Heart right ventricle (tissue), 16 donors: ENCODE data around the gene RAD51B. TPM values are rescaled to one million over a fixed set of nuclear protein-coding genes. Genes with fewer than 3 reads are reported as not detected.

Experiments used
- ATAC-seq, 8 donors: fragments of 200-7000 bp; cut with Tn5 transposase; one replicate each; pipeline ENCODE4 v1.9.1; 2020; ENCODE audit warnings: mild to moderate bottlenecking in 8 of 8, moderate library complexity in 8 of 8, moderate number of reproducible peaks in 1 of 8
- DNase-seq, 2 donors: peaks; one replicate each; pipeline ENCODE4 v3.0.0-alpha.2; 2020
- H3K27ac ChIP-seq, 10 donors: fragments of 200-600 bp; sonication (generic) in 2 of 10; one replicate each; pipeline versions ENCODE4 v1.5.0 to v1.8.0; 2020 to 2022; ENCODE audit warnings: mild to moderate bottlenecking in 3 of 10
- H3K27me3 ChIP-seq, 7 donors: fragments of 200-600 bp; one replicate each; pipeline ENCODE4 v1.8.0; 2021 to 2022; ENCODE audit warnings: mild to moderate bottlenecking in 2 of 7
- H3K36me3 ChIP-seq, 9 donors: fragments of 200-600 bp; sonication (generic) in 1 of 9; one replicate each; pipeline versions ENCODE4 v1.5.0 to v1.8.0; 2020 to 2022; ENCODE audit warnings: mild to moderate bottlenecking in 2 of 9
- H3K4me1 ChIP-seq, 9 donors: fragments of 200-600 bp; sonication (generic) in 1 of 9; one replicate each; pipeline versions ENCODE4 v1.5.0 to v1.8.0; 2020 to 2022; ENCODE audit warnings: mild to moderate bottlenecking in 4 of 9
- H3K4me3 ChIP-seq, 10 donors: fragments of 200-600 bp; sonication (generic) in 2 of 10; one replicate each; pipeline versions ENCODE4 v1.5.0 to v1.8.0; 2020 to 2022; ENCODE audit warnings: mild to moderate bottlenecking in 7 of 10, moderate library complexity in 2 of 10
- H3K9me3 ChIP-seq, 11 donors: fragments of 200-600 bp in 10 of 11; sonication (generic) in 2 of 11; one replicate each; pipeline versions ENCODE4 v1.5.0 to v1.8.0; 2013 to 2022; ENCODE audit warnings: mild to moderate bottlenecking in 2 of 11, control low read depth in 1 of 11, moderate library complexity in 1 of 11
- CTCF ChIP-seq, 9 donors: fragments of 200-600 bp; sonication (generic) in 2 of 9; IDR thresholded peaks; one replicate each; pipeline versions ENCODE4 v1.5.0 to v1.8.0; 2021 to 2022; ENCODE audit warnings: antibody characterized with exemption in 9 of 9, mild to moderate bottlenecking in 5 of 9, moderate library complexity in 1 of 9
- WGBS, 2 donors: extraction: QIAGEN DNeasy Blood & Tissue Kit; methylation state at CpG; one replicate each; pipeline ENCODE4 v1.1.7; 2013; ENCODE audit warnings: inconsistent platforms in 1 of 2; 5-methylcytosine and 5-hydroxymethylcytosine counted together
- intact Hi-C, 10 donors: fragments of 100-400 bp; cut with DNase I; formaldehyde crosslinking; loops; one replicate each; pipeline versions ENCODE4 v1.11.1 to v1.14.2; 2022
- polyA plus RNA-seq, 2 donors: library from polyadenylated mRNA; stranded (reverse); fragments of 200-250 nt; gene quantifications; one replicate each; pipeline ENCODE4 v1.2.3, GENCODE V29; 2013
- total RNA-seq, 10 donors: library from RNA; stranded (reverse); fragmentation: NEBNext Ultra II Directional in 3 of 10; extraction: Animal tissue kit (Norgen Biotek cat#: 25700) in 3 of 10; gene quantifications; one replicate each; pipeline versions ENCODE4 v1.2.1 to v1.2.4, GENCODE V29; 2021 to 2023
- donor health status: Arrhythmogenic right ventricular cardiomyopathy.
- donor health status: ischemic (EF 13 %, LVEDD 7.1; RV severe dilation, severe dysfunction).
- donor health status: healthy with polysubstance abuse.
- donor health status: DM: no; HTN: yes; CAD: no.
- donor health status: DM: no; HTN: no; CAD: no.
- donor health status: ischemic (EF 25% LVEDD 6.9; RV normal size, moderate dysfunction).
- donor health status: ischemic (EF 25% LVEDD 5.7; RV mildly dilated, moderate dysfunction).
- donor health status: healthy.
- donor health status: DM: yes; HTN: yes; CAD: no.
- donor health status: Ischemic cardiomyopathy.
- donor health status: ischemic (EF 35%, LVEDD 5.7; RV mildly dilated, moderate dysfunction).
- donor health status: nonischemic (EF 11% LVEDD 7.7; RV severe dilation, severe dysfunction).
- donor health status: DM: yes; HTN: yes; CAD: no.
- donor health status: PGD.
- donor health status: ischemic (EF 29% LVEDD 5.4; RV normal size, mild dysfunction).
- donor health status: nonischemic (EF 23%, LVEDD 6.1; RV moderate dilation, normal function).

Gene RAD51B
- total and polyA plus RNA-seq, 12 donors, result 0.88 to 8.6 (median 3.5) TPM

- WGBS, 2 donors, result 83 to 86% methylated on average over 5 of the region's 5 CpGs
- Histone ChIP-seq H3K27ac (no peak overlapping the region), H3K4me3 (no peak overlapping the region), H3K27me3 (no peaks in the 10 kb centered on the region), H3K4me1 (peaks cover 0 to 5% (median 0%) of the 10 kb centered on the region in 9 donors), H3K9me3 (no peaks in the 10 kb centered on the region), H3K36me3 (no peaks in the 10 kb centered on the region)
- TF ChIP-seq CTCF (IDR thresholded peaks at IDR 0.05), result no peak
- DNase-seq, result no peak
- no peak for ATAC-seq
- intact Hi-C loops, result no loop called here
These were observed 348.0 kb downstream of the RAD51B start for GRCh38 chr14:68167383-68168087.

GRCh38 chr14:68168460-68169109 lies 349.0 kb downstream of the RAD51B start:
- intact Hi-C loops, result no loop called here
- no peak for ATAC-seq

GRCh38 chr14:68172216-68172615 lies 352.6 kb downstream of the RAD51B start:
- H3K9me3 ChIP-seq, result no peaks in the 10 kb centered on the region
- 91 to 92% methylated on average over 3 of the region's 3 CpGs for WGBS, 2 donors
- no peak overlapping the region for H3K27ac ChIP-seq
- no peak for TF ChIP-seq CTCF (IDR thresholded peaks at IDR 0.05)
- H3K4me3 ChIP-seq, result no peak overlapping the region
- intact Hi-C loops, result no loop called here
- DNase-seq (no peak), ATAC-seq (no peak)
- no peaks in the 10 kb centered on the region for H3K4me1 ChIP-seq
- H3K36me3 ChIP-seq, result no peaks in the 10 kb centered on the region
- H3K27me3 ChIP-seq, result no peaks in the 10 kb centered on the region

More at GRCh38 chr14:68168460-68169109, 349.0 kb downstream of the RAD51B start:
- Histone ChIP-seq H3K36me3 (no peaks in the 10 kb centered on the region), H3K4me3 (no peak overlapping the region), H3K4me1 (peaks cover 0 to 5% (median 0%) of the 10 kb centered on the region in 9 donors), H3K9me3 (no peaks in the 10 kb centered on the region), H3K27me3 (no peaks in the 10 kb centered on the region), H3K27ac (no peak overlapping the region)
- DNase-seq, result no peak
- WGBS, 2 donors, result 93 to 100% methylated on average over 1 of the region's 1 CpG
- no peak for TF ChIP-seq CTCF (IDR thresholded peaks at IDR 0.05)

GRCh38 chr14:68172627-68173026 lies 353.0 kb downstream of the RAD51B start:
- H3K27me3 ChIP-seq, result no peaks in the 10 kb centered on the region
- intact Hi-C loops, result no loop called here
- ATAC-seq (no peak), DNase-seq (no peak)
- no peak overlapping the region for H3K27ac ChIP-seq
- no peaks in the 10 kb centered on the region for H3K4me1 ChIP-seq
- no peaks in the 10 kb centered on the region for H3K36me3 ChIP-seq
- TF ChIP-seq CTCF (IDR thresholded peaks at IDR 0.05), result no peak
- no peaks in the 10 kb centered on the region for H3K9me3 ChIP-seq
- H3K4me3 ChIP-seq, result no peak overlapping the region
- WGBS, 2 donors, result 99 to 100% methylated on average over 1 of the region's 1 CpG
